GM12872 (cell line): Measurements from ENCODE around the gene NLRP6.

ENCODE experiments used
- TF ChIP-seq, protein P1 (sequence below): IDR thresholded peaks from 3 replicates; pipeline ENCODE4 v1.5.1; 2011; ENCODE audit warnings: low read depth, mild to moderate bottlenecking, low read length, moderate library complexity; ENCODE audit not compliant: insufficient read depth

Gene NLRP6

GRCh38 chr11:257766-258493 is 20.3 kb upstream of the NLRP6 start:
- TF ChIP-seq, protein P1, sequence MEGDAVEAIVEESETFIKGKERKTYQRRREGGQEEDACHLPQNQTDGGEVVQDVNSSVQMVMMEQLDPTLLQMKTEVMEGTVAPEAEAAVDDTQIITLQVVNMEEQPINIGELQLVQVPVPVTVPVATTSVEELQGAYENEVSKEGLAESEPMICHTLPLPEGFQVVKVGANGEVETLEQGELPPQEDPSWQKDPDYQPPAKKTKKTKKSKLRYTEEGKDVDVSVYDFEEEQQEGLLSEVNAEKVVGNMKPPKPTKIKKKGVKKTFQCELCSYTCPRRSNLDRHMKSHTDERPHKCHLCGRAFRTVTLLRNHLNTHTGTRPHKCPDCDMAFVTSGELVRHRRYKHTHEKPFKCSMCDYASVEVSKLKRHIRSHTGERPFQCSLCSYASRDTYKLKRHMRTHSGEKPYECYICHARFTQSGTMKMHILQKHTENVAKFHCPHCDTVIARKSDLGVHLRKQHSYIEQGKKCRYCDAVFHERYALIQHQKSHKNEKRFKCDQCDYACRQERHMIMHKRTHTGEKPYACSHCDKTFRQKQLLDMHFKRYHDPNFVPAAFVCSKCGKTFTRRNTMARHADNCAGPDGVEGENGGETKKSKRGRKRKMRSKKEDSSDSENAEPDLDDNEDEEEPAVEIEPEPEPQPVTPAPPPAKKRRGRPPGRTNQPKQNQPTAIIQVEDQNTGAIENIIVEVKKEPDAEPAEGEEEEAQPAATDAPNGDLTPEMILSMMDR = peak; percentile 56

GRCh38 chr11:259413-259812 is 18.8 kb upstream of the NLRP6 start:
- TF ChIP-seq, protein P1 = no peak

DNA sequence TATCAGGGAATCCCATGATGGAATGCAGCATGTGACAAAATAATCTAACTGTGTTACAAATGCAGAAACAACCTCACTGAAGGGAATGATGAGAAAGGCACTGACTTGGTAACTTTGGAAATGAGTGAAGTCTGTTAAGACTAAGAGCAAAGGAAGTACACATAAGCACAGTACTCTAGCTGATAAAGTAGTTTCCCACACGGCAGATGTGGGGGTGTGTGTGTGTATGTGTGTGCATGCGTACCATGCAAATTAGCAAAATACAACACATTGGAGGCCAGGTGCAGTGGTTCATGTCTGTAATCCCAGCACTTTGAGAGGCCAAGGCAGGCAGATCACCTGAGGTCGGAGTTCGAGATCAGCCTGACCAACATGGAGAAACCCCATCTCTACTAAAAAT is 16.6 kb upstream of the NLRP6 start:
- TF ChIP-seq, protein P1 = no peak

DNA sequence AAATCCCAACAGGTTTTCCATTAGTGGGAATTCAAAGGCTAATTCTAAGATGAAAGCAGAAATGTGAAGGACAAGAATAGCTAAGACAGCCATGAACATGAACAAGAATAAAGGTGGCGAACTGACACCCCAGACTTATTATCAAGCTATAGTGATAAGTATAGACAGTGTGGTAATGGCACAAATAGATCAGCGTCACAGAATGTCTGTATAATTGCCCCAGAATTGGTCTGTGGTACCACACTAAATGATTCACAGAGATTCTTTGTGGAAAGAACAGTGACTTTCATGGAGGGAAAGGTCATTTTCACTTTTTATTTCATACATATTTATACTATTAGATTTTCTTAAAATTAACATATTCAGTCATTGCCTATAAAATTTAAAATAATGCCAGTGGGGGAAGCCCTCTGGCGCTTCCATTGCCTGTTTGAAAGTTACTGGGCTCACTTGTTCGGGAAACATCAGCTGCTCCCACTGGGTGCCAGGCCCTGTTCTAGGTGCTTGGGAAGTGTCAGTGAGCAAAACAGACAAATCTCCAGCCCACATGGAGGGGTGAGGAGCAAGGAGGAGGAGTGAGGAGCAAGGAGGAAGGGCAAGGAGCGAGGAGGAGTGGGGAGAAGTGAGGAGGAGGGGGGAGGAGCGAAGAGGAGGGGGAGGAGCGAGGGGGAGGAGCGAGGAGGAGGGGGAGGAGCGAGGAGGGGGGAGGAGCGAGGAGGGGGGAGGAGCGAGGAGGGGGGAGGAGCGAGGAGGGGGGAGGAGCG is 11.3 kb upstream of the NLRP6 start:
- TF ChIP-seq, protein P1 = no peak

- TF ChIP-seq, protein P1 = no peak
Measured at GRCh38 chr11:267491-267994, 10.7 kb upstream of the NLRP6 start.

- TF ChIP-seq, protein P1 = 0 out of 3 replicates have a peak, but pooled peaks have one; percentile 7
Measured at GRCh38 chr11:268716-269145, 9.5 kb upstream of the NLRP6 start.

- TF ChIP-seq, protein P1 = no peak; the same call in 2 of the 3 replicates
Measured at GRCh38 chr11:269146-269890, 8.9 kb upstream of the NLRP6 start.
